ENCODE measurements around the gene DLG2. TPM values are rescaled to one million over a fixed set of nuclear protein-coding genes. Genes with fewer than 3 reads are reported as not detected.

Gene DLG2
- total RNA-seq, 1 donor from 2014 or later = 5.1 TPM

GRCh38 chr11:83847467-83848034 is 1779.6 kb downstream of the DLG2 start:
- Mint-ChIP-seq H3K36me3 (ENCODE audit: low read depth, unreplicated experiment) (no peaks in the 10 kb centered on the region), H3K27ac (ENCODE audit: unreplicated experiment) (no peak overlapping the region), H3K9me3 (ENCODE audit: unreplicated experiment) (no peaks in the 10 kb centered on the region), H3K4me3 (ENCODE audit: unreplicated experiment) (no peak overlapping the region), H3K27me3 (ENCODE audit: unreplicated experiment) (no peaks in the 10 kb centered on the region), H3K4me1 (ENCODE audit: unreplicated experiment) (peaks cover 6% of the 10 kb centered on the region)
- no peak for TF ChIP-seq CTCF (IDR thresholded peaks at IDR 0.05; ENCODE audit: unreplicated experiment)
- no peak for DNase-seq (ENCODE audit: low spot score)

GRCh38 chr11:83845797-83846196 is 1781.3 kb downstream of the DLG2 start:
- no peak for TF ChIP-seq CTCF (IDR thresholded peaks at IDR 0.05; ENCODE audit: unreplicated experiment)
- H3K9me3 Mint-ChIP-seq (ENCODE audit: unreplicated experiment) = no peaks in the 10 kb centered on the region
- DNase-seq (ENCODE audit: low spot score) = no peak
- no peak overlapping the region for H3K27ac Mint-ChIP-seq (ENCODE audit: unreplicated experiment)
- peaks cover 4% of the 10 kb centered on the region for H3K4me1 Mint-ChIP-seq (ENCODE audit: unreplicated experiment)
- no peaks in the 10 kb centered on the region for H3K27me3 Mint-ChIP-seq (ENCODE audit: unreplicated experiment)
- no peak overlapping the region for H3K4me3 Mint-ChIP-seq (ENCODE audit: unreplicated experiment)
- H3K36me3 Mint-ChIP-seq (ENCODE audit: low read depth, unreplicated experiment) = no peaks in the 10 kb centered on the region

DNA sequence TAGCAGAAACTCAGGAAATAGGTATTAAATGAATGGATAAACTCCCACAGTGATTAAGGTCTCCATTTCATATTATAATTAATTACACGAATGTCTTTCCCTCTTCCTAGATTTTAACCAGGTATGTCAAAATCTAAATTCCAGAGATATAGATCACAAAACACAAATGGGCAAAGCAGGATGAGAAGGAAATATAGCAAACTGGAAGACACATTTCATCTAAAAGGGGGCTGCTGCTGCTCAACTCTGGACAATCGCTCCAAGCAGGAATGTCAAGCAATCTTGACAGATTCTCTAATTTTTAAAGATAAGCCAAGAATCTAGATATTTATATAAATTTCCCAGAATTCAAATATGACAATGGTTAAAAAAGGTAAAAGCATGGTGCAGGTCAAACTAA is 1786.8 kb downstream of the DLG2 start:
- DNase-seq (ENCODE audit: low spot score) = no peak
- Mint-ChIP-seq H3K4me1 (ENCODE audit: unreplicated experiment) (peaks cover 6% of the 10 kb centered on the region), H3K9me3 (ENCODE audit: unreplicated experiment) (no peaks in the 10 kb centered on the region), H3K36me3 (ENCODE audit: low read depth, unreplicated experiment) (no peaks in the 10 kb centered on the region), H3K4me3 (ENCODE audit: unreplicated experiment) (no peak overlapping the region), H3K27ac (ENCODE audit: unreplicated experiment) (no peak overlapping the region), H3K27me3 (ENCODE audit: unreplicated experiment) (peaks cover 2% of the 10 kb centered on the region)
- TF ChIP-seq CTCF (IDR thresholded peaks at IDR 0.05; ENCODE audit: unreplicated experiment) = no peak

DNA sequence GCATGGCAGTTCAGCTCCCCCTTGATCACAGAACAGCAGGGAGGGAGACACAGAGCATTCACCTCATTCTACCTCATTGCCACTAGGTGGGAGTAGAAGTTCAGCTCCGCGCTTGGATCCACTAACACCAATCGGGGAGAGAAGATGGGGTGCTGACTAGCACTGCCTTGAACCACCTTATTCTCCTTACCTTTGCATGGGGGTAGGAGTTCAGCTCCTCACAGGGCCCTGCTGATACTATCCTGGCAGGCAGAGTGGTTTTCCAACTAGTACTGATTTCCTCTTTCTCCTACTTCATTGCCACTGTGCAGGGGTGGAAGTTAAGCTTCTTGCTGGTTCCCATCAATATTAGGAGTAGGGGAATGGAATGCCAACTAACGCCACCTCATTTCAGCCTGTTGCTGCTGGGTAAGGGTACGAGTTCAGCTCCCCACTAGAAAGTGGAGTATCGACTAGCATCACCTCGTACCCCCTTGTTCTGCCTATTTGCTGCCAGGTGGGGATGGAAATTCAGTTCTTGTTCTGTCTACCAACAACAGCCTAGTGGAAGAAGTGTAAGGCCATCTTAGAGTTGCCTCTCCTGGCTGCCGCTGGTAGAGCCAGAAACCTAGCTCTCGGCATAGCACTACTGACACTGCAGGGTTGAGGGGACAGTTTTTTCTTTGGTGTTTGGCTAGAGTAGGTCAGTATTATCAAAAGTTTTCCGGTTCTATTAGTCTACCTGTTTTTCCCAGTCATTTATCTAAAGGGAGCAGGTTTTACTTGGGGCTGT is 1790.1 kb downstream of the DLG2 start:
- Mint-ChIP-seq H3K27ac (ENCODE audit: unreplicated experiment) (no peak overlapping the region), H3K27me3 (ENCODE audit: unreplicated experiment) (peaks cover 3% of the 10 kb centered on the region), H3K9me3 (ENCODE audit: unreplicated experiment) (no peaks in the 10 kb centered on the region), H3K36me3 (ENCODE audit: low read depth, unreplicated experiment) (no peaks in the 10 kb centered on the region), H3K4me1 (ENCODE audit: unreplicated experiment) (peaks cover 2% of the 10 kb centered on the region), H3K4me3 (ENCODE audit: unreplicated experiment) (no peak overlapping the region)
- TF ChIP-seq CTCF (IDR thresholded peaks at IDR 0.05; ENCODE audit: unreplicated experiment) = peak; percentile 62
- DNase-seq (ENCODE audit: low spot score) = peak; percentile 47

GRCh38 chr11:83836065-83836464 is 1791.1 kb downstream of the DLG2 start:
- no peak for DNase-seq (ENCODE audit: low spot score)
- Mint-ChIP-seq H3K27me3 (ENCODE audit: unreplicated experiment) (peaks cover 3% of the 10 kb centered on the region), H3K4me1 (ENCODE audit: unreplicated experiment) (peaks cover 9% of the 10 kb centered on the region), H3K27ac (ENCODE audit: unreplicated experiment) (no peak overlapping the region), H3K4me3 (ENCODE audit: unreplicated experiment) (no peak overlapping the region), H3K36me3 (ENCODE audit: low read depth, unreplicated experiment) (no peaks in the 10 kb centered on the region), H3K9me3 (ENCODE audit: unreplicated experiment) (no peaks in the 10 kb centered on the region)
- no peak for TF ChIP-seq CTCF (IDR thresholded peaks at IDR 0.05; ENCODE audit: unreplicated experiment)
